Measurements from ENCODE around the gene GPR39.

The GPR39 gene

DNA sequence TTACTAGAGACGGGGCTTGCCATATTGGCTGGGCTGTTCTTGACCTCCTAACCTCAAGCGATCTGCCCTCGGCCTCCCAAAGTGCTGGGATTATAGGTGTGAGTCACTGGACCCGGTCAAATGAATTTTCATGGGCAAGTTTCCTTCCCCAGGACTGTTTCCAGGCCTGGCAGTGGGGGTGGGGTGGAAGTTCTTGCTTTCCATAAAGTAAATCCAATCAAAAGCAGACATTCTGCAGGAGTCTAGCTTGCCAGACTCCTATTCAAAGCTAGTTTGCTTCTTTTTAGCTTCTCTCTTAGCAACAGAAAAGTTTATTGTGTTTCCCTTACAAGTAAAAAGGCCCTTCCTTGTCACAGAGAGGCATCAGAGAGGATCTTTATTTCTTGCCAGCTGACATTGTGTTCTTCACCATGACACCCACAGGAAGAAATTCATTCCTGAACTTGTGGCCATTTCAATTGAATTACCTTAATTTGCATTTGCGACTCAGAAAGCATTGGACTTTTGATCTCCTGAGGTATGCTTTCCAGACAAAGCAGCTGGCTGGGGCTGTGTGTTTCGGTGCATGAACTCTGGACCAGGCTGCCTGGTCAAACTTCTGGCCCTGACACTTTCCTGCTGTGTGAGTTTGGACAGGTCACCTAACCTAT is 215.5 kb downstream of the GPR39 start:
- DNase-seq (ENCODE audit: low read depth) = no peak
- TF ChIP-seq, protein P1, sequence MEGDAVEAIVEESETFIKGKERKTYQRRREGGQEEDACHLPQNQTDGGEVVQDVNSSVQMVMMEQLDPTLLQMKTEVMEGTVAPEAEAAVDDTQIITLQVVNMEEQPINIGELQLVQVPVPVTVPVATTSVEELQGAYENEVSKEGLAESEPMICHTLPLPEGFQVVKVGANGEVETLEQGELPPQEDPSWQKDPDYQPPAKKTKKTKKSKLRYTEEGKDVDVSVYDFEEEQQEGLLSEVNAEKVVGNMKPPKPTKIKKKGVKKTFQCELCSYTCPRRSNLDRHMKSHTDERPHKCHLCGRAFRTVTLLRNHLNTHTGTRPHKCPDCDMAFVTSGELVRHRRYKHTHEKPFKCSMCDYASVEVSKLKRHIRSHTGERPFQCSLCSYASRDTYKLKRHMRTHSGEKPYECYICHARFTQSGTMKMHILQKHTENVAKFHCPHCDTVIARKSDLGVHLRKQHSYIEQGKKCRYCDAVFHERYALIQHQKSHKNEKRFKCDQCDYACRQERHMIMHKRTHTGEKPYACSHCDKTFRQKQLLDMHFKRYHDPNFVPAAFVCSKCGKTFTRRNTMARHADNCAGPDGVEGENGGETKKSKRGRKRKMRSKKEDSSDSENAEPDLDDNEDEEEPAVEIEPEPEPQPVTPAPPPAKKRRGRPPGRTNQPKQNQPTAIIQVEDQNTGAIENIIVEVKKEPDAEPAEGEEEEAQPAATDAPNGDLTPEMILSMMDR (IDR thresholded peaks at IDR 0.05; ENCODE audit: control insufficient read depth, extremely low read depth, insufficient read depth) = no peak
- no peak overlapping the region for H3K4me3 ChIP-seq (ENCODE audit: low read depth, low read length)

DNA sequence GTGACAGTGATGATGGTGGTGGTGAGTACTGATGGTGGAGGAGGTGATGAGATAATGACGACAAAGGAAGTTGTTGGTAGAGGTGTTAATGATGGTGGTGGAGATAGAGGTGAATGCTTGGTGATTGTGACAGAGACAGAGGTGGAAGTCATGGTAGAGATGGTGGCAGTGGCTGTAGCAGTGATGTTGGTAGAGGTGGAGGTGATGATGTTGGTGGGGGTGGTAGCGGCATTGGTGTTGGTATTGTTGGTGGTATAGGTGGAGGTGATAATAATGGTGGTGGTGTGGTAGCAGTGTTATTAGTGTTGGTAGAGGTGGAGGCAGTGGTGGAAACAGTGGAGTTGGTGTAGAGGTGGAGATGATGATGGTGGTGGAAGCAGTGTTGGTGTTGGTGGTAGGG is 217.0 kb downstream of the GPR39 start:
- H3K4me3 ChIP-seq (ENCODE audit: low read depth, low read length) = no peak overlapping the region
- TF ChIP-seq, protein P1 (IDR thresholded peaks at IDR 0.05; ENCODE audit: control insufficient read depth, extremely low read depth, insufficient read depth) = no peak
- DNase-seq (ENCODE audit: low read depth) = no peak

DNA sequence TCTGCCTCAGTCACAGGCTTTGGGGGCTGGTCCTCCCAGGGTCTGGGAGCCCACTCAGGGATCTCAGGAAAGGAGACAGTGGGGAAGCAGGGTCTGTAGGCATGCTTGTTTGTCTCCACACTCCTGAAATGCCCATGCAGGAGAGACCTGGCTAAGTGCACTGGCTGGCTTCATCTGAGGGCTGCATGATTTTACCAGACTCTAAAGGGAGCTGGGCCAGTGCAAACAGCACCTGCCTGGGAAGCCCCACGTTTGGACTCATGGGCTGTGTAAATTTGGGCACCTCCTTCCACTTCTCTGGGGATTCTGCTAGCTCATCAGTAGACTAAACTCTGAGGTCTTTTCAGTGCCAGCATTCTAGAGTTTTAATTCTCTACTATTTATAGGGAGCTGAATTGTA is 219.7 kb downstream of the GPR39 start:
- TF ChIP-seq, protein P1 (IDR thresholded peaks at IDR 0.05; ENCODE audit: control insufficient read depth, extremely low read depth, insufficient read depth) = no peak
- no peak overlapping the region for H3K4me3 ChIP-seq (ENCODE audit: low read depth, low read length)
- DNase-seq (ENCODE audit: low read depth) = no peak

DNA sequence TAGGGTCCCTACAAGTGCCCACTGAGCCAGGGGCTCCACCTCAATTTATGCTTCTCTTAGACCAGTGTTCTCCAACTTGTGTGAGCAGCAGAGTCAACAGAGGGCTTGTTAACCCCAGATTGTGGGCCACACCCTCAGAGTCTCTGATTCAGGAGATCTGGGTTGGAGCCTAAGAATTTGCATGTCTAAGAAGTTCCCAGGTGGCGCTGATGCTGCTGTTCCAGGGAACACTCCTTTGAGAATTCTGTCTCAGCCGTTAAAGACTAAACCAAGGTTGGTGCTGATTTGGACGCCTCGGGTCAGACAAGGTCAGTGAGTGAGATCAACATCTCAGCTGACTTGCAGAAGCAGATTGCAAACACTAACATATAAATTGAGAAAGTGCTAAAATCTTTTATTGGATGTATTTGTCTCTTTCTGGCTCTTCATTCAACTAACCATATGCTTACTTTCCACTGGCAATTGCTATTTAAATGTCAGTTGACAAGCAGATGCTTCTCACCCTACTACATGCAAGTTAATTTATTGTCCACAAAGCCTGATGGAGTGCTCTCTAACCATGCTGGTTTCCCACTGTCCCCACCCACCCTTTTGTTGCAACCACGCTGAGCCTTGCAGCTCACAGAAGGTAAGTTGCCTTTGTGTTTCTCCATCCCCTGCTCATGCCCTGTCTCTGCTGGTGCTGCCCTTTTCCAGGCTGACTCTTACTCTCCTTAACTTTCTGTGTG is 221.9 kb downstream of the GPR39 start:
- no peak for DNase-seq (ENCODE audit: low read depth)
- TF ChIP-seq, protein P1 (IDR thresholded peaks at IDR 0.05; ENCODE audit: control insufficient read depth, extremely low read depth, insufficient read depth) = no peak
- H3K4me3 ChIP-seq (ENCODE audit: low read depth, low read length) = no peak overlapping the region

DNA sequence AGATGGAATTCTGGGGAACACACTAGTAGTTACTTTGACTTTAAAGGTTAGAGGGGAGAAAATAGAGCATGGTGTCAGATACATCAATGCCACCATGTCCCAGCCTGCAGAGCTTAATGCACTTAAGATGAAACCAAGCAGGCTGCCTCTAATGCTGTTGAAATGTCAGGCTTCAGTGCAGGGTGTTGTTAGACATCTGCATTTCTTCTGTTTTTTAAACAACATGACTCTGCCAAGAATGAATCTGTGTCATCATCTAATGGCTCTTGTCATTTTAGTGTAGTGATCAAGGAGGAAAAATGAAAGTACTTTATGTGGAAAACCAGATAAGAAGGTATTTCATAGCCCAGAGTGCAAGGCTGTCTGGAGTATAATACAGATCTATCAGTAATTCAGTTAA is 223.5 kb downstream of the GPR39 start:
- DNase-seq (ENCODE audit: low read depth) = no peak
- TF ChIP-seq, protein P1 (IDR thresholded peaks at IDR 0.05; ENCODE audit: control insufficient read depth, extremely low read depth, insufficient read depth) = no peak
- H3K4me3 ChIP-seq (ENCODE audit: low read depth, low read length) = no peak overlapping the region

DNA sequence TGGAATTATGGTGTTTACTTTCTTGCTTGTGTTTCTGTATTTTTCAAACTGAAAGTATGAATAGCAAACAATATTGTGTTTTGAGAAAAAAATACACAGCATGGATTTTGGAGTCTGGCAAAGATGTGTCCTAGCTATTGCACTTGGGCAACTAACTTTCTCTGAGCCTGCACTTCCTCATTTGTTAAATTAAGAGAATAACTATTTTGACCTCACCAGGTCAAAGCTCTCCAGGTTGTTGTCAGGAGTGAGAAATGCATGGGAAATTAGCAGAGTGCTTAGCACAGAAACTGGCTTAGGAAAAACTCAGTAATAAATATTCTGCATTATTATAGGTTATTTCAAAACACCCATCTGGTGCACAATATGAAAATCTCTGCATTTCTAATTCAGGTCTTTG is 225.2 kb downstream of the GPR39 start:
- TF ChIP-seq, protein P1 (IDR thresholded peaks at IDR 0.05; ENCODE audit: control insufficient read depth, extremely low read depth, insufficient read depth) = no peak
- no peak for DNase-seq (ENCODE audit: low read depth)
- no peak overlapping the region for H3K4me3 ChIP-seq (ENCODE audit: low read depth, low read length)
